GM20431 (cell line): ENCODE measurements around the gene VEPH1.

ENCODE experiments used
- in situ Hi-C: fragments of 300-500 bp; cut with MseI, MboI; formaldehyde crosslinking; loops from one replicate; pipeline ENCODE4 v1.15.0; 2020; ENCODE audit warnings: low sequenced_read_pairs; ENCODE audit not compliant: unreplicated experiment

VEPH1 gene

GRCh38 chr3:157502916-157503595 lies at the start of gene VEPH1:
Gene VEPH1, minus strand, starts transcription at chr3:157503416. Its CDS starts 8,067 bp downstream, at chr3:157495349.
- in situ Hi-C loops = no loop called here

GRCh38 chr3:157551961-157552360 lies 48.7 kb upstream of the VEPH1 start:
- in situ Hi-C loops = no loop called here

- in situ Hi-C loops = no loop called here
Measured at GRCh38 chr3:157549498-157549897, 46.3 kb upstream of the VEPH1 start.

- in situ Hi-C loops = no loop called here
Measured at GRCh38 chr3:157544501-157545130, 41.4 kb upstream of the VEPH1 start.

- in situ Hi-C loops = no loop called here
Measured at GRCh38 chr3:157543501-157544035, 40.4 kb upstream of the VEPH1 start.

- in situ Hi-C loops = no loop called here
Measured at GRCh38 chr3:157542711-157543500, 39.7 kb upstream of the VEPH1 start.

GRCh38 chr3:157541506-157542236 lies 38.5 kb upstream of the VEPH1 start:
- in situ Hi-C loops = no loop called here

GRCh38 chr3:157540656-157541055 lies 37.4 kb upstream of the VEPH1 start:
- in situ Hi-C loops = no loop called here

- in situ Hi-C loops = no loop called here
Measured at GRCh38 chr3:157535667-157536066, 32.5 kb upstream of the VEPH1 start.

GRCh38 chr3:157534725-157535161 lies 31.5 kb upstream of the VEPH1 start:
- in situ Hi-C loops = no loop called here

GRCh38 chr3:157533298-157534070 lies 30.3 kb upstream of the VEPH1 start:
- in situ Hi-C loops = no loop called here

- in situ Hi-C loops = no loop called here
Measured at GRCh38 chr3:157532529-157533297, 29.5 kb upstream of the VEPH1 start.

GRCh38 chr3:157531771-157532170 lies 28.6 kb upstream of the VEPH1 start:
- in situ Hi-C loops = no loop called here

- in situ Hi-C loops = no loop called here
Measured at GRCh38 chr3:157531301-157531660, 28.1 kb upstream of the VEPH1 start.

- in situ Hi-C loops = no loop called here
Measured at GRCh38 chr3:157530637-157531300, 27.6 kb upstream of the VEPH1 start.

- in situ Hi-C loops = no loop called here
Measured at GRCh38 chr3:157529751-157530150, 26.5 kb upstream of the VEPH1 start.

- in situ Hi-C loops = no loop called here
Measured at GRCh38 chr3:157529085-157529484, 25.9 kb upstream of the VEPH1 start.
